Measurements from ENCODE around the gene DMXL1.

Gene DMXL1

DNA sequence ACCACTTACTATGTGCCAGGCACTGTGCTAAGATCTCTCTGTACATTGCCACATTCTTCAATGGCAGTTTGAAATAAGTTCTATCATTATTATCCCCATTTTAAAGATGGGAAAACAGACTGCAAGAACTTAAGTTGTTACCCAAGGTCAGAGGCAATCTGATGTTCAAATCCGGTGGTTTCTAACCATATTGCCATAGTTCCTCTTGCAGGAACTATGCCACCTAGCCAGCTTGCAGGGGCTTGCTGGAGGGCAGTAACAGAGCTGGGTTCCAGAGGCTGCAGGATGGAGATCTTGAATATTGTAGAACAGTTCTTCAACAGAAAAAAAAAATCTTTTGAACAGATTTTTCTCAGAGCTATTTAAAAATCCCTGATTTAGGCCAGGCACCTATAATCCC lies 213.1 kb downstream of the DMXL1 start:
- no peak overlapping the region for H3K4me3 ChIP-seq (ENCODE audit: low read depth, low read length)
- TF ChIP-seq, protein P1, sequence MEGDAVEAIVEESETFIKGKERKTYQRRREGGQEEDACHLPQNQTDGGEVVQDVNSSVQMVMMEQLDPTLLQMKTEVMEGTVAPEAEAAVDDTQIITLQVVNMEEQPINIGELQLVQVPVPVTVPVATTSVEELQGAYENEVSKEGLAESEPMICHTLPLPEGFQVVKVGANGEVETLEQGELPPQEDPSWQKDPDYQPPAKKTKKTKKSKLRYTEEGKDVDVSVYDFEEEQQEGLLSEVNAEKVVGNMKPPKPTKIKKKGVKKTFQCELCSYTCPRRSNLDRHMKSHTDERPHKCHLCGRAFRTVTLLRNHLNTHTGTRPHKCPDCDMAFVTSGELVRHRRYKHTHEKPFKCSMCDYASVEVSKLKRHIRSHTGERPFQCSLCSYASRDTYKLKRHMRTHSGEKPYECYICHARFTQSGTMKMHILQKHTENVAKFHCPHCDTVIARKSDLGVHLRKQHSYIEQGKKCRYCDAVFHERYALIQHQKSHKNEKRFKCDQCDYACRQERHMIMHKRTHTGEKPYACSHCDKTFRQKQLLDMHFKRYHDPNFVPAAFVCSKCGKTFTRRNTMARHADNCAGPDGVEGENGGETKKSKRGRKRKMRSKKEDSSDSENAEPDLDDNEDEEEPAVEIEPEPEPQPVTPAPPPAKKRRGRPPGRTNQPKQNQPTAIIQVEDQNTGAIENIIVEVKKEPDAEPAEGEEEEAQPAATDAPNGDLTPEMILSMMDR (IDR thresholded peaks at IDR 0.05; ENCODE audit: low read depth, low read length), result no peak
- TF ChIP-seq POLR2A (IDR thresholded peaks at IDR 0.05; ENCODE audit: extremely low read depth, insufficient read length) (no peak), MYC (IDR thresholded peaks at IDR 0.05; ENCODE audit: low read depth, low read length) (no peak)
- TF ChIP-seq, protein P2, sequence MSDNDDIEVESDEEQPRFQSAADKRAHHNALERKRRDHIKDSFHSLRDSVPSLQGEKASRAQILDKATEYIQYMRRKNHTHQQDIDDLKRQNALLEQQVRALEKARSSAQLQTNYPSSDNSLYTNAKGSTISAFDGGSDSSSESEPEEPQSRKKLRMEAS (IDR thresholded peaks at IDR 0.05; ENCODE audit: low read depth, low read length), result no peak
- peak; percentile 75 for DNase-seq (ENCODE audit: low read depth)

DNA sequence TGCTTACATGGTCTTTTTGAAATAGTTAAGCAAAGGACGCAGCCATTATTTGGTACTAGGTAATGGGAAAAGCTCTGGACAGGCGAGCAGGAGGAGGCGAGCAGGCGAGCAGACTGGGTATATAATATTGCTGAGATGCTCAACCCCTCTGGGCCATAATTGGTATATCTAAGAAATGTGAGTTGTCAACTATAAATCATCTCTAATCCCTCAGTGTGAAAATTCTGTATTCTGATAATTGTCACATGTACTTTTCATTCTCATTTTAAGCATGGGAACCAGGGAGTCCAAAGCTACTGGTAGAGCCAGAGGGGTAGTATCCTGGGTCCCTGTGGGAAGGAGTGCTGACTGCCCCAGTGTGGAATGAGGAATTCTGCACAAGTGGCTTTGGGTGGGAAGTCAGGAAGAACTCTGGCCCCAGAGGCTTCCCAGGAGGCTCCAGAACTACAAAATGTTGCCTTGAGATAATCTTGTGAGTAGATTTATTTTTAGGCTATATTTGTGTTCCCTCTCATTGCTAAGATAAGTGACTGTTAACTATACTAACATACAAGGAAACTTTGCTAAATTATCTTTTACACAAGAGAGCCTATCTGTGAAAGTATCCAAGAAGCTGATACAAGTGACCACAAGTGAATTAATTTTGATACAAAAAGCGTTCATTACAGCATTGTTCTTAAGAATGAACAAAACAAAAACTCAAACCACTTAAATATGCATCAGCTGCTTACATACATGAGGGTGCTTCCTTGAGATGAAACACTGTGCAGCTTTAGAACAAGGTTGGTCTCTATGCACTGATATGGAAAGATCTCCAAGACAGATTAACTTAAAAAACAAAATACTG lies 214.4 kb downstream of the DMXL1 start:
- no peak overlapping the region for H3K4me3 ChIP-seq (ENCODE audit: low read depth, low read length)
- TF ChIP-seq POLR2A (IDR thresholded peaks at IDR 0.05; ENCODE audit: extremely low read depth, insufficient read length) (no peak), MYC (IDR thresholded peaks at IDR 0.05; ENCODE audit: low read depth, low read length) (no peak)
- TF ChIP-seq, protein P2 (IDR thresholded peaks at IDR 0.05; ENCODE audit: low read depth, low read length), result no peak

DNA sequence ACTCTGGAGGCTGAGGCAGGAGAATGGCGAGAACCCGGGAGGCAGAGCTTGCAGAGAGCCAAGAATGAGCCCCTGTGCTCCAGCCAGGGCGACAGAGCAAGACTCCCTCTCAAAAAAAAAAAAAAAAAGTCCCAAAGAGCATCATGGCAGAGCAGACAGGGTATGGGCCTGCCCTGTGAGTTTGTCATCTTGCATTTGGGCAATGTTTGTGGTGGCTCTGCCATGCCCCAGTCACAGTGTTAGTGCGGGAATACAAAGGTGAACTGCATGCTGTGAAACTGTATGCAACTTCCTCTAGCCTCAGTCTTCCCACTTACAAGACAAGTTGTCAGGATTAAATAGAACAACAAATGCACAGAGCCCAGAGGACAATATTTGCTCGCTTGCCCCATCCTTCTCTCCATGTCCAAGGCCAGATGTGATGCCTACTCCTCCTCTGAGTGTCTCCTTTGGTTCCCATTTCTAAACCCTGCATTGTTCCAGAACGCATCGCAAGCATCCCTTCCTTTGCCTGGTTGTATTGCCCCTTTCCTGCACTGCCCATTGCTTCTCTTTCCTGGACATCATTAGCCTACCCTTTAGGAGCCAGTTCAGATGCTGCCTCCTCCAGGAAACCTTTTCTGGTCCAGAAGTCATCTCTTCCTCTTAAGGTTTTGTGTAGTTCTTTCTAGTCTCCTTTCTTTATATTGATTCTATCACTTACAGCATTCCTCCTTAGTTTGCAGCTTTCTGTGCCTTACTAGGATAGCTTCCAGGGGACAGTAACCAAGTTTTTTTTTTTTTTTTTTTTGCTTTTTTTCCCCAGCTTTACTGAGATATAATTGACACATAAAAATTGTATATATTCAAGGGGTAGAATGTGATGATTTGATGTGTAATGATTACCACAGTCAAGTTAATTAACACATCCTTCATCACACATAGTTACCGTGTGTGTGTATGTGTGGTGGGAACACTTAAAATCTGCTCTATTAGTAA lies 215.9 kb downstream of the DMXL1 start:
- TF ChIP-seq, protein P1 (IDR thresholded peaks at IDR 0.05; ENCODE audit: low read depth, low read length), result no peak
- TF ChIP-seq, protein P2 (IDR thresholded peaks at IDR 0.05; ENCODE audit: low read depth, low read length), result no peak
- TF ChIP-seq POLR2A (IDR thresholded peaks at IDR 0.05; ENCODE audit: extremely low read depth, insufficient read length) (no peak), MYC (IDR thresholded peaks at IDR 0.05; ENCODE audit: low read depth, low read length) (no peak)

More for the DNA sequence above, 214.4 kb downstream of the DMXL1 start:
- no peak for DNase-seq (ENCODE audit: low read depth)

DNA sequence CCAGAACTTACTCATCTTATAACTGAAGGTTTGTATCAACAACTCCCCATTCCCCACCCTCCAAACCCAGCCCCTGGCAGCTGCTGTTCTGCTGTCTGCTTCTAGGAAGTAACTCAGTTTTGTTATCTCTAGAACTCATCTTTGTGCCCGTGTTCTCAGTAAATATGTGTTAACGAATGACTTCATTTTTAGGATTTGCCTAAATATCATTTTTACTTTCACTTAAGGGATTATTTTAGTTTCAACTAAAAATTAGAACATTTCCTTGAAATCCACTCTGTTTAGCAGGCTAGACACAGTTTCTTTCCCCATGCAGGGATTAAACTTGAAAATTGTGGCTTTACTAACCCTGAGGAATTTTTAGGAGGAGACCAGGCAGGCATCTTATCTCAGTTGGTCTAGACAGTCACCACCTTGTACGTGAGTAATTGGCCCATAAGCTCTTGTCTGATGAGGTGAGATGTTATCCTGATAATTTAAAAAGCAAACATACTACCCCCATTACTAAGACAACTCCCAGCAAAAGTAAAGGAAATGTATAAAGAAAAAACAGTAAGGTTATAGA lies 216.7 kb downstream of the DMXL1 start:
- DNase-seq (ENCODE audit: low read depth), result peak; percentile 28
- TF ChIP-seq MYC (IDR thresholded peaks at IDR 0.05; ENCODE audit: low read depth, low read length) (no peak), POLR2A (IDR thresholded peaks at IDR 0.05; ENCODE audit: extremely low read depth, insufficient read length) (no peak)
- TF ChIP-seq, protein P2 (IDR thresholded peaks at IDR 0.05; ENCODE audit: low read depth, low read length), result no peak
- TF ChIP-seq, protein P1 (IDR thresholded peaks at IDR 0.05; ENCODE audit: low read depth, low read length), result no peak
- H3K4me3 ChIP-seq (ENCODE audit: low read depth, low read length), result no peak overlapping the region

More for the DNA sequence above, 215.9 kb downstream of the DMXL1 start:
- DNase-seq (ENCODE audit: low read depth), result peak; percentile 29
- H3K4me3 ChIP-seq (ENCODE audit: low read depth, low read length), result no peak overlapping the region

DNA sequence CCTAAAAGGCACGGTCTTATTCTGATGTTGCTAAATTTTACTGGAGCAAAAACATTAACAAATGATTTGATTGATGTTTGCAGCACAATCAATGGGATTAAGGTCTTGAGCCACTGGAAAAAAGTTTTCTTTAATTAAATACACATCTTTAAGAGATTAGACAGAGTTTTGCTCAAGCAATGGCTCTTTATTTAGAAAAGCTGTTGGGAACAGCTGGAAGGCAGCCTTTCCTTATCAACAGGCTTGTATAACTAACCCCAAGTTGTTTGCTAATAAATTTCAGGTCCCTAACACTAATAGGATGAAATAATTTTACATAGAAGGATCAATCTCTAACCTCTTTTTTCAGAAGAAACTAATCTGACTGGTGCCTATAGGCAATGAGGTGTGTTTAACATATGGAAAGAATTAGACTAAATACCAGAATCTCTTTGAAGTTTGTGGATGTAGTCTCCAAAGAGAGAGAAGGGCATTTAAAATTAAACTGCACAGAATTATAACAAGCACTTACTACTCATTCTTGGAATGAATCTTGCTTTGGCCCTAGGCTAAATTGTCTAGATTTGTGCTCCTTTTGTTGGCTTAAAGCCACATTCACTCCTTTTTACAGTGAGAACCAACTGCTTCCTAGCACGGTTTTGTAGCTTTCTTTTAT lies 217.6 kb downstream of the DMXL1 start:
- DNase-seq (ENCODE audit: low read depth), result no peak
- H3K4me3 ChIP-seq (ENCODE audit: low read depth, low read length), result no peak overlapping the region
- TF ChIP-seq POLR2A (IDR thresholded peaks at IDR 0.05; ENCODE audit: extremely low read depth, insufficient read length), result no peak

DNA sequence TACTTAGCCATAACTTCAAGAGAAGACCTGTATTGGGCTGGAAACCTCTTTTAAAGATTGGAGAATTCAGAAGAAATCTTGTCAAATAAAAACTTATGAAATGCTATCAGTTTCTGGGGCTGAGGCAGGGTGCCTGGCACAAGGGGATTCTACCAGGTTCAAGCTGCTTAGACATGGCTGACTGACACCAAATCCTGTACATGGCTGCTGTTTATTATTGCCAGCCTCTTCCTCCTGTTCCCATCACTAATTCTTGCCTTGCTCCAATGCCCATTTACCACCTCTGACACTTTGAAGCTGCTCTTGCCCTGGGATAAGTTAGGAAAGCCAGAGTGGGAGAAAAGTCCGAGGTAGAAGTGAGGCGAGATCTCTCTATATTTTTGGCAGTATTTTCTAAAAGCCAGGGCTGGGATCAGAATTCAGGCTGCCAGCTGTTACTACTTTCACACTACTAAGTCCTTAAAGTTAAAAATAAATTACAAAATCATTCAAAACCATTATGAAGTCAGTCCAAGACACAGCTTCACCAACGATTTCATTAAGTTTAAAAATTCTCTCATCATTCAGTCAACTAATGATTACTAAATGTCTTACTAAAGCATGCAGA lies 218.7 kb downstream of the DMXL1 start:
- no peak overlapping the region for H3K4me3 ChIP-seq (ENCODE audit: low read depth, low read length)
- TF ChIP-seq POLR2A (IDR thresholded peaks at IDR 0.05; ENCODE audit: extremely low read depth, insufficient read length) (no peak), MYC (IDR thresholded peaks at IDR 0.05; ENCODE audit: low read depth, low read length) (no peak)
- TF ChIP-seq, protein P2 (IDR thresholded peaks at IDR 0.05; ENCODE audit: low read depth, low read length), result no peak
- TF ChIP-seq, protein P1 (IDR thresholded peaks at IDR 0.05; ENCODE audit: low read depth, low read length), result no peak
- DNase-seq (ENCODE audit: low read depth), result no peak

Measured in NB4 (cell line).